H1 (cell line): ENCODE results near the gene MRPL32. TPM values are rescaled to one million over a fixed set of nuclear protein-coding genes. Genes with fewer than 3 reads are reported as not detected.

ENCODE experiments used
- CBX8 ChIP-seq: fragments of 300-800, 300-1000 bp; sonication (generic); IDR thresholded peaks from 2 replicates; pipeline ENCODE4 v1.7.1; 2016; ENCODE audit warnings: low read depth, low read length, borderline replicate concordance
- polyA plus RNA-seq, 7 experiments: library from polyadenylated mRNA; depleted of rRNA in 3 of 7; stranded (reverse) in 5 of 7; unstranded in 2 of 7; fragments of >200 nt in 5 of 7; fragments of 200-250 nt in 2 of 7; gene quantifications; 1 replicate in 5 of 7; 2 replicates in 1 of 7; 4 replicates in 1 of 7; pipeline versions ENCODE4 v1.2.1 to v1.2.3, GENCODE V29; 2011 to 2013; ENCODE audit warnings: missing spikeins in 2 of 7, mixed read lengths in 2 of 7
- total RNA-seq: library from RNA; stranded (reverse); fragmentation: NEBNext Ultra II Directional; extraction: Animal tissue kit (Norgen Biotek cat#: 25700); gene quantifications from 2 replicates; pipeline ENCODE4 v1.2.1, GENCODE V29; 2021

MRPL32 gene
- total and polyA plus RNA-seq, 2 of the 8 experiments (the other 6 are each of a cell fraction or from before 2014, with no cell fraction given) = 50.9 to 97.2 TPM

DNA sequence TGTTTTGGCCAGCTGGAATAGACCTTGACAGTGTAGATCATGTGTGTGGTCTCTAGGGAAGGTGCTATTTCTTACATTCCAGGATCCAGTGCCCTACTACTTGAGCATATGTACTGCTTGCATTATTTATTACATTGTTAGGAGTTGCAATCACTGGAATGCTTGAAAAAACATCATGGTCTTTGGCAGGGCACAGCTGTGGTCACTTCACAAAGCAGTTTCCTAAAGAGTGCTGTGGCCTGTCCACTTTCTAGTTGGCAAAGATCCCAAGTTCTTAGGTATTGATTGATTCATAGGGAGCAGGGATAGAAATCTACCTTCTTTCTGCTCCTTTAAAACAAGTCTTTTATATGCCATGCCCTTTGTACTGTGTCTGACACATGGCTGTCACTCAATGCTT, 24.9 kb upstream of the MRPL32 start (continued):
- no peak for TF ChIP-seq CBX8
